ENCODE measurements around the gene ZFYVE27.
A peak's percentile ranks its signal among the peaks of the same experiment; 100 is the strongest.

ZFYVE27 gene

DNA sequence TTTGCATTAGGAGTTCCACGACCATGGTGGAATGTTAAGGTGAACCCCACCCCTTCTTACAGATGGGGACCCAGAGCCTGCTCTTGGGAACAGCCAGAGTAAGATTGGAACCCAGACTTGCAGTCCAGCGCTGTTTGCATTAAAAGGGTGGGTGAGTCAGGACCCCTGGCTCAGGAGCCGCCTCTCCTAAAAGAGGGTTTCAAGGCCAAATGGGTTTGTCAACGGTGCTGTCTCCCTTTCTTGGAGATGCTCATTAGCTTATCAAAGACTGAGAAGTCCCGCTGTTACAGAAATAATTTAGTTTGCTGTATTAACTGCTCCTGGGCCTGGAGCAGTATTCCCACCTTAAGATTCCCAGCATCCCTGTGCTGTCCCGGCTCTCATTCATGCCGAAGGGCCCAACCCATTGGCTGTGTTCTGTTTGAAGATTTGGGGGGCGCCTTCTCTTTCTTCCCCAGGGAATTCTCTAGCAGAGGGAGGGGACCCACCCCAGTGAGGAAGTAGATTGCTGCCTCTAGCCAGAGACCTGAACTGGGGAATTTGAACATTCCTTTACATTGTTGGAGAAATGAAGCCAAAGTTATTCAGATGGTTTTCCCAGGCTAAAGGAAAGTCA lies 21.6 kb upstream of the ZFYVE27 start:
- no peak for DNase-seq (ENCODE audit: low read depth)

- no peak for DNase-seq (ENCODE audit: low read depth)
These were observed 19.3 kb upstream of the ZFYVE27 start for GRCh38 chr10:97717627-97718026.

- no peak for DNase-seq (ENCODE audit: low read depth)
These were observed 18.8 kb upstream of the ZFYVE27 start for GRCh38 chr10:97718178-97718577.

DNA sequence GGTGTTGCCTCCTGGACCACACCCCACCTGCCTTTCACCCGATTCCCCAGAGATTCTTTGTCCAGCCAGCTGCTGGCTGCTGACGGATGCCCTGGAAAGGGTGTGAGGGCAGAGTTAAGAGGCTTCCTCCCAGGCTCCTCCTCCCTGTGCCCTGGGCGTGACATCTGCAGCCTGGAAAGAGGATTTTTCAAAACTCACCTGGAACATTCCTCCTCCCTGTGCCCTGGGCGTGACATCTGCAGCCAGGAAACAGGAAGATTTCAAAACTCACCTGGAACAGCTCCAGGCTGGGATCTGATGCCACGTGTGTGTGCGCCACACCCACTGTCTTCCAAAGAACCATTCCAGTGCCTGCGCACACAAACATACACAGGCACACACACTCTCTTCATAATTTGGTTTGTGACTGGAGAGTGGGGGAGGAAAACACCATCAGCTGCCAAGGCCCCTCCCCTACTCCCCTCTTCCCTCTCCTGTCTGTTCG lies 18.2 kb upstream of the ZFYVE27 start:
- no peak for DNase-seq (ENCODE audit: low read depth)

DNA sequence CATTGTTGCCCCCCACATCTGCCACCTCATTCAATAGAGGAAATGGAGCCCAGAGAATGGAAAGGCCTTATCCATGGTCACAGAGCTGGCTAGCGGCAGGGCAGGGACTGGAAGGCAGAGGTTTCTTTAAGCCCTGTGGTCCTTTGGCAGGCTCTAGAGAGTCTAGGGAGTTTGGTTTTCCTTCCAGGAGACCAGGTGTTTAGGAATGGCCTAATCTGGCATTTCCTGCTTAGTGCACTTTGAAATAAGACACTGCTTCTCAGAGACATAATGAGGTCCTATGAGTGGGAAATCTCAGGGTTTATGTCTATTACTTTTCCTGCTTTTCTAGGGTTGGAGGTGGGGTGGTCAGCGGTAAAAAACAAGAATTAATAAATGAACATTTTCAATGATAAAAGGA lies 17.3 kb upstream of the ZFYVE27 start:
- no peak for DNase-seq (ENCODE audit: low read depth)

- DNase-seq (ENCODE audit: low read depth): no peak
These were observed 14.8 kb upstream of the ZFYVE27 start for GRCh38 chr10:97721871-97722780.

DNA sequence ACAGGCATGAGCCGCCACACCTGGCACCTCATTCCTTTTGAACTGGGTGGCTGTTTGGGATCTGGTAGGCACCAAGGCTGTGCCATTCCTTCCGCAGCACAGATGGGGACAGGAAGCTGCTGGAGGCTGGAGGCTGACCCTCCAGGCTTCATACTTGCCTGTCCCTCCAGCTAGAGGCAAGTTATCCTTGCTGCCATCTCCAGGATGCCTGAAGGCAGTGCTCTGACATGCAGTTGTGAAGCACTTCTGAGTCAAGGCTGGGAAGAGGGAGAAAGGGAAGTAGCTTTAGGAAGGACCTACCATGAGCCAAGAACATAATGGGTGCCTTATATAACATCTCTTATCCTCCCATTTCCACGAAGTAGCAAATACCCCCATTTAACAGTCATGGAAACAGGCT lies 13.9 kb upstream of the ZFYVE27 start:
- no peak for DNase-seq (ENCODE audit: low read depth)

- DNase-seq (ENCODE audit: low read depth): no peak
These were observed 12.5 kb upstream of the ZFYVE27 start for GRCh38 chr10:97724341-97724941.

- no peak for DNase-seq (ENCODE audit: low read depth)
These were observed 10.2 kb upstream of the ZFYVE27 start for GRCh38 chr10:97726636-97727178.

DNA sequence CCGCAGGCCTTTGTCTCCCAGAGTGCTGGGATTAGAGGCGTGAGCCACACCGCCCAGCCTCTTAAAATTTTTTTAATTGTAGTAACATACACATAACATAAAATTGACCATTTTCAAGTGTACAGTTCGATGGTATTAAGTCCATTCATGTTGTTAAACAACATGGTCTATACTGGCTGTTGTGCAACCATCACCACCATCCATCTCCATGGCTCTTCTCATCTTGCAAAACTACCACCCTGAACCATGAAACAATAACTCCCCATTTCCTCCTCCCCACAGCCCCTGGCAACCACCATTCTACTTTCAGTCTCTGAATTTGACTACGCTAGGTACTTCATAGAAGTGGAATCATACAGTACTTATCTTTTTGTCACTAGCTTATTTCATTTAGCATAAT lies 7.9 kb upstream of the ZFYVE27 start:
- no peak for DNase-seq (ENCODE audit: low read depth)

DNA sequence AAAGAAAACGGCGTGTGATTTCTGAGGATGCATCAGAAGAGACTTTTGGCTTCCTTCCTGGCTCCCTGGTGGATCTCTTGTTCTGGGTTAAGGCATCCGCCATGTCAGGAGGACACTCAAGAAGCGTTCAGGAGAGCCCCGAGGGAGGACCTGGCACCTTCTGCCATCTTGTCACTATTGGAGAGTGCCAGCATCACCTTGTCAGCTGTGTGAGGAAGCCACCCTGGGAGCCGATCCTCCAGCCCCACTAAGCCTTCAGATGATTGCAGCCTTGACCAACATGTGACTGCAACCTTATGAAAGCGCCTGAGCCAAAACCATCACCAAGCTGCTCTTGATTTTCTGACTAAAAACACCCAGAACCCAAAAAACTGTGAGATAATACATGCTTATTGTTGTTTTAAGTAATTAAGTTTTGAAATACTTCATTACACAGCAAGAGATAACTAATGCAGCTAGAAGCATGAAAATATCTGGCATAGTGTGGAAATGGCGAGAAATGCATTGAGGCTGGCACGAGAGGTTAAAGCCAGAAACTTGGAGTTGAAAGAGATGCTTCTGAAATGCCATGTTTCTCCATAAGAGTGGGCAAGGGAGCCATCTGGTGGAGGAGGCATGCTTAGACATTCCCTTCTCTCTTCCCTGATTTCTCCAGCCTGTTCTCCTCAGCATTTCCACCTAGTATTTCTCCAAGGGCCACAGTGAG lies 5.4 kb upstream of the ZFYVE27 start:
- peak; percentile 33 for DNase-seq (ENCODE audit: low read depth)

DNA sequence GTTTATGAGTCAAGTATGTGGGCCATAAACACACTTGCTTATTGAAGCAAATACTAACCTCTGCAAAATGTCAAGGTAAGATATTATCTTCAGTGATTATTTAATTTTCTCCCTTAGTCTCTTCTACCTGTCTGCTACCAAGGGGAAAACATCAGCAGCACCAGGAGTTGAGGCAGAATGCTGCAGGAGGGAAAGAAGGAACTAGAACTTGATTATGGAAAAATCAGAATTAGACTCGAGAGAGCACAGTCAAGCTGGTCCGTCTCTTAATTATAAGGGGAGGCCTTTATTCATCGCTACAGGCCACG lies 4.9 kb upstream of the ZFYVE27 start:
- no peak for DNase-seq (ENCODE audit: low read depth)

DNA sequence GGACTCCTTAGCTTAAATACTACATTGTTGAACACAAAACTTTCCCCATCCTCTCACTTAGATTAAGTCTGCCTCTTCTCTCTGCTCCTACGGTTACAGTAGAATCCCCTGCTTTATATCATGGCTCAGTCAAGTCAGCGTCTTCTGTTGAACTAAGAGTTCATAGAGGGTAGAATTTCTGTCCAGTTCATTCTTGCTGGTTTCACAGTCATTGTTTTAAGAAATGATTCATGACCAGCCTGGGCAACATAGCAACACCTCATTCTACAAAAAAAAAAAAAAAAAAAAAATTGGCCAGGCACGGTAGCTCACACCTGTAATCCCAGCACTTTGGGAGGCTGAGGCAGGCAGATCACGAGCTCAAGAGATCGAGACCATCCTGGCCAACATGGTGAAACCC lies 3.7 kb upstream of the ZFYVE27 start:
- no peak for DNase-seq (ENCODE audit: low read depth)

- no peak for DNase-seq (ENCODE audit: low read depth)
These were observed 2.9 kb upstream of the ZFYVE27 start for GRCh38 chr10:97734021-97734420.

- no peak for DNase-seq (ENCODE audit: low read depth)
These were observed 476 bp upstream of the ZFYVE27 start for GRCh38 chr10:97736403-97736901.

- no peak for DNase-seq (ENCODE audit: low read depth)
These were observed 890 bp downstream of the ZFYVE27 start for GRCh38 chr10:97737770-97738265.

DNA sequence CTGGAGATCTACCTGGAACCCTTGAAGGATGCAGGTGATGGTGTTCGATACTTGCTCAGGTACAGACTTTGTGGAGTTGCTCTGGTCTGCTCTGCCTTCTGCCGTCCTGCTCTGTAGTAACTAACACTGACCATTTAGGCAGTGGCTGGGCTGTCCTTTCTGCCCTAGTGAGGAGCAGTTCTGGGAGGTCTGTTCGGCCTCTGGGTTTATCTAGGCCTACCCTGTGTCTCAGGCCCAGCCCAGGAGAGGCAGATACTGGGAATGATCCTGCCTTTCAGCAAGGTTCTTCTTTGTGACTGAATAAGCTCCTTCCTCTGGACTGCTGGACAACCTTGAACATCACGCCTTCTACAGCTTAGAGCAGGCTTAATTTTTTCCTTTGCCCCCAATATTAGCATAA lies 1.7 kb downstream of the ZFYVE27 start:
- DNase-seq (ENCODE audit: low read depth): no peak

- DNase-seq (ENCODE audit: low read depth): no peak
These were observed 3.7 kb downstream of the ZFYVE27 start for GRCh38 chr10:97740613-97741012.

- DNase-seq (ENCODE audit: low read depth): no peak
These were observed 6.4 kb downstream of the ZFYVE27 start for GRCh38 chr10:97743169-97743943.

DNA sequence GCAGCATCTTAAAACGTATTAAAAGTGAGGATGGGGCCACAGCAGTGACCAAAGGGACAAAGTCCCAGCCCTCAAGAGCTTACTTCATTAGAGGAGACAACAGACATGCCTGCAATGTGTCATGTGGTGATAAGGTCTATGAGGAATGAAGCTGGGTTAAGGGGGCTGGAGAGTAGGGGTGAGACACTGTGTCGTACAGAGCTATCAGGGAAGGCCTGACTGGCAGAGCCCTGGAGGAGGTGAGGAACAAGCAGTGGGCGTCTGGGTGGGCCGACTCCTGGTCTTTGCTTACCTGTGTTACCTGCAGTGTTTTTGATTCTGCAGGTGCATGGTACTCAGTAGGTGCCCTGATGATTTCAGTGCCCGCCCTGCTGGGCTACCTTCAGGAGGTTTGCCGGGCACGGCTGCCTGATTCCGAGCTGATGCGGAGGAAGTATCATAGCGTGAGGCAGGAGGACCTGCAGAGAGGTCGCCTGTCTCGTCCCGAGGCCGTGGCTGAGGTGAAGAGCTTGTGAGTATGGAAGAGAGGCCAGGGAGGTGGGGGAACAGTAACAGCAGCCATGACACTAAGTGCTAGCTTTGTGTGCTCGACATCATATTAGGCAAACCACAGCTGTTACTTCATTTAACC lies 7.6 kb downstream of the ZFYVE27 start:
- DNase-seq (ENCODE audit: low read depth): no peak

- no peak for DNase-seq (ENCODE audit: low read depth)
These were observed 10.6 kb downstream of the ZFYVE27 start for GRCh38 chr10:97747573-97747972.

Measured in stimulated activated CD4-positive, alpha-beta T cell treated with anti-CD3 and anti-CD28 coated beads, Interleukin-2, amount 100 ng/mL, for 4 hours (primary cell).